ENCODE data around the gene ZBTB1.
"Not testable (repeated sequence)": the region's sequence is repeated elsewhere in the genome, so short reads cannot be mapped to it uniquely, and the experiment has no call there.

The ZBTB1 gene

DNA sequence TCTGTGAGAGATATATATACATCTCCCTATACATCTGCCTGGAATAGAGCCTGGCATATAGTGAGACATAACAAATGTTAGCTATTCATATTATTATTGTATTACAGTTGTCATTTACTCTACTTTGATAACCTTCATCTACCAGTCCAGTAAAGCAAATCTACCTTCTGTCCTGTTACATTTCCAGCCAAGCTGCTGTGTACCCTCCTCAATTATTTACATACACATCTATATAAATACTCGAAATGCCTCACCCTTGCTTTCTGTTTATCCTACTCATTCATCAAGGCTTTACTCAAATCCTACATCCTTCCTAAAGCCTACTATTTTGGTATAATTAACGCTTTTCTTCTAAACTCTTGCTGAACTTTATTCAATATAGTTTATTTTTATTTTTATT is 8.7 kb downstream of the ZBTB1 start:
- no peak overlapping the region for H2AFZ ChIP-seq (ENCODE audit: low read depth, low read length, severe bottlenecking)
- H3K4me2 ChIP-seq (ENCODE audit: low read depth, low read length, poor library complexity, severe bottlenecking), result no peak overlapping the region
- no peaks in the 10 kb centered on the region for H3K27me3 ChIP-seq (ENCODE audit: low read length)
- peaks cover 20% of the 10 kb centered on the region for H3K36me3 ChIP-seq (ENCODE audit: low read length)
- no peak overlapping the region for H3K9ac ChIP-seq (ENCODE audit: low read length)
- no peak overlapping the region for H3K27ac ChIP-seq (ENCODE audit: low read depth, low read length)
- no peak overlapping the region for H3K4me3 ChIP-seq (ENCODE audit: insufficient read depth, low read length, poor library complexity, severe bottlenecking)
- peaks cover 54% of the 10 kb centered on the region for H4K20me1 ChIP-seq (ENCODE audit: low read depth, low read length)
- TF ChIP-seq, protein P1, sequence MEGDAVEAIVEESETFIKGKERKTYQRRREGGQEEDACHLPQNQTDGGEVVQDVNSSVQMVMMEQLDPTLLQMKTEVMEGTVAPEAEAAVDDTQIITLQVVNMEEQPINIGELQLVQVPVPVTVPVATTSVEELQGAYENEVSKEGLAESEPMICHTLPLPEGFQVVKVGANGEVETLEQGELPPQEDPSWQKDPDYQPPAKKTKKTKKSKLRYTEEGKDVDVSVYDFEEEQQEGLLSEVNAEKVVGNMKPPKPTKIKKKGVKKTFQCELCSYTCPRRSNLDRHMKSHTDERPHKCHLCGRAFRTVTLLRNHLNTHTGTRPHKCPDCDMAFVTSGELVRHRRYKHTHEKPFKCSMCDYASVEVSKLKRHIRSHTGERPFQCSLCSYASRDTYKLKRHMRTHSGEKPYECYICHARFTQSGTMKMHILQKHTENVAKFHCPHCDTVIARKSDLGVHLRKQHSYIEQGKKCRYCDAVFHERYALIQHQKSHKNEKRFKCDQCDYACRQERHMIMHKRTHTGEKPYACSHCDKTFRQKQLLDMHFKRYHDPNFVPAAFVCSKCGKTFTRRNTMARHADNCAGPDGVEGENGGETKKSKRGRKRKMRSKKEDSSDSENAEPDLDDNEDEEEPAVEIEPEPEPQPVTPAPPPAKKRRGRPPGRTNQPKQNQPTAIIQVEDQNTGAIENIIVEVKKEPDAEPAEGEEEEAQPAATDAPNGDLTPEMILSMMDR (IDR thresholded peaks at IDR 0.05; ENCODE audit: insufficient read depth, low read length, poor library complexity, severe bottlenecking), result no peak
- no peak for TF ChIP-seq EZH2phosphoT487 (conservative IDR thresholded peaks at IDR 0.05; ENCODE audit: low read length)
- H3F3A ChIP-seq (ENCODE audit: insufficient read depth), result peaks cover 28% of the 10 kb centered on the region
- peaks cover 100% of the 10 kb centered on the region for H3K79me2 ChIP-seq (ENCODE audit: insufficient read depth, low read length)
- H3K9me3 ChIP-seq (ENCODE audit: insufficient read depth, low read length), result no peaks in the 10 kb centered on the region
- no peaks in the 10 kb centered on the region for H3K9me2 ChIP-seq (replicated peaks; ENCODE audit: insufficient read depth, low read length)

DNA sequence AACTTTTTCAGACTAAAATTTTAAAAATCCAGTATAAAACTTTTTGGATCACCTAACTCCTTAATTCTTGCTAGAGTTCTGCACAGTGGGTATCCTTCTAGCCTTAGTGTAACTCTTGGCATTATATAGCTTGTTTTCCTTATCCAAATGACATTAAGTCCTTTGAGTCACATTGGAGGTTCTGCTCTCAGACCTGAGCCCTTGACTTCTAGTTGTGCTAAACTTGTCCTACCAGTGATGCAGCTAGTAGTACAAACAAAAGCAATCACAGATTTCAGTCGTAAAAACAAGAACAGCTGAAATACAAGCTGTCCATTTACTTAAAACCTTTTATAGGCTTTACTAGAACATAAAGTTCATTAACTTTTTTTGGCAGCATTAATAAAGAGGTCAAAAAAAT is 10.5 kb downstream of the ZBTB1 start:
- Histone ChIP-seq H3K79me2 (ENCODE audit: insufficient read depth, low read length) (peaks cover 100% of the 10 kb centered on the region), H4K20me1 (ENCODE audit: low read depth, low read length) (peaks cover 56% of the 10 kb centered on the region)

DNA sequence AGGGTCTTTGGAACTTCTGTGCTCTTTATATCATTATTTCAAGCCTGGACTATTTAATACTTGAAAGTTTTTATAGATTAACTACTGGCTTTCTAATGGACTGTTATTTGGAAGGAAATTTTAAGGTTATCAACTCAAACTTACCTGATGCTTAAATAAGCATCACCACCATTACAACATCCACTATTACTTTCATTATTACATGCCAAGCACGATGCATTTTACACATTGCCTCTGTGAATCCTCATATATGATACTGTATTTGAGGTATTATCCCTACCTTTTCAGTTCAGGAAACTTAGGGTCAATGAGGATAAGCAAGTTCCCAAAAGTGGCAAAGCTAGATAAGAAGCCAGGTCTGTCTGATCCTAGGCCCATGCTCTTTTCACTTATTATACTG is 12.4 kb downstream of the ZBTB1 start:
- no peak overlapping the region for H2AFZ ChIP-seq (ENCODE audit: low read depth, low read length, severe bottlenecking)
- H3K9ac ChIP-seq (ENCODE audit: low read length), result no peak overlapping the region
- no peak overlapping the region for H3K27ac ChIP-seq (ENCODE audit: low read depth, low read length)
- peaks cover 57% of the 10 kb centered on the region for H4K20me1 ChIP-seq (ENCODE audit: low read depth, low read length)
- H3K36me3 ChIP-seq (ENCODE audit: low read length), result peaks cover 21% of the 10 kb centered on the region
- H3K9me2 ChIP-seq (replicated peaks; ENCODE audit: insufficient read depth, low read length), result no peaks in the 10 kb centered on the region
- peaks cover 100% of the 10 kb centered on the region for H3K79me2 ChIP-seq (ENCODE audit: insufficient read depth, low read length)
- no peak overlapping the region for H3K4me2 ChIP-seq (ENCODE audit: low read depth, low read length, poor library complexity, severe bottlenecking)
- H3F3A ChIP-seq (ENCODE audit: insufficient read depth), result peaks cover 11% of the 10 kb centered on the region; the same call in 1 of the 2 replicates
- no peaks in the 10 kb centered on the region for H3K27me3 ChIP-seq (ENCODE audit: low read length)
- H3K9me3 ChIP-seq (ENCODE audit: insufficient read depth, low read length), result no peaks in the 10 kb centered on the region
- TF ChIP-seq EZH2phosphoT487 (conservative IDR thresholded peaks at IDR 0.05; ENCODE audit: low read length), result no peak
- TF ChIP-seq, protein P1 (IDR thresholded peaks at IDR 0.05; ENCODE audit: insufficient read depth, low read length, poor library complexity, severe bottlenecking), result no peak
- H3K4me3 ChIP-seq (ENCODE audit: insufficient read depth, low read length, poor library complexity, severe bottlenecking), result no peak overlapping the region

More for the DNA sequence above, 10.5 kb downstream of the ZBTB1 start:
- H3K9me3 ChIP-seq (ENCODE audit: insufficient read depth, low read length), result no peaks in the 10 kb centered on the region
- TF ChIP-seq, protein P1 (IDR thresholded peaks at IDR 0.05; ENCODE audit: insufficient read depth, low read length, poor library complexity, severe bottlenecking), result no peak
- no peak for TF ChIP-seq EZH2phosphoT487 (conservative IDR thresholded peaks at IDR 0.05; ENCODE audit: low read length)
- H3K9ac ChIP-seq (ENCODE audit: low read length), result no peak overlapping the region
- H3K4me3 ChIP-seq (ENCODE audit: insufficient read depth, low read length, poor library complexity, severe bottlenecking), result no peak overlapping the region
- H3K27me3 ChIP-seq (ENCODE audit: low read length), result no peaks in the 10 kb centered on the region
- H3F3A ChIP-seq (ENCODE audit: insufficient read depth), result peaks cover 17% of the 10 kb centered on the region
- no peaks in the 10 kb centered on the region for H3K9me2 ChIP-seq (replicated peaks; ENCODE audit: insufficient read depth, low read length)
- H3K4me2 ChIP-seq (ENCODE audit: low read depth, low read length, poor library complexity, severe bottlenecking), result no peak overlapping the region
- no peak overlapping the region for H3K27ac ChIP-seq (ENCODE audit: low read depth, low read length)
- H2AFZ ChIP-seq (ENCODE audit: low read depth, low read length, severe bottlenecking), result no peak overlapping the region
- H3K36me3 ChIP-seq (ENCODE audit: low read length), result peaks cover 20% of the 10 kb centered on the region

DNA sequence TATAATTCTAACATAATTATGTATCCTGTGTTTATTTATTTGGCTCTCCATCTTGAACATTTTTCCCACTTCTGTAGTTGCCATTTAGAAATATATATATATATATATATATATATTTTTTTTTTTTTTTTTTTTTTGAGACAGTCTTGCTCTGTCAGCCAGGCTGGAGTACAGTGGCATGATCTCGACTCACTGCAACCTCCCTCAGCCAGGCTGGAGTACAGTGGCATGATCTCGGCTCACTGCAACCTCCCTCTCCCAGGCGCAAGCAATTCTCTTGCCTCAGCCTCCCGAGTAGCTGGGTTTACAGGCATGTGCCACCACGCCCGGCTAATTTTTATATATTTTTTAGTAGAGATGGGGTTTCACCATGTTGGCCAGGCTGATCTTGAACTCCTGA is 13.1 kb downstream of the ZBTB1 start:
- Histone ChIP-seq H3K79me2 (ENCODE audit: insufficient read depth, low read length) (peaks cover 100% of the 10 kb centered on the region), H3F3A (ENCODE audit: insufficient read depth) (peaks cover 11% of the 10 kb centered on the region; the same call in 1 of the 2 replicates), H4K20me1 (ENCODE audit: low read depth, low read length) (peaks cover 55% of the 10 kb centered on the region), H3K36me3 (ENCODE audit: low read length) (peaks cover 24% of the 10 kb centered on the region)
- H3K9ac ChIP-seq (ENCODE audit: low read length); H3K4me3 ChIP-seq (ENCODE audit: insufficient read depth, low read length, poor library complexity, severe bottlenecking); H3K27ac ChIP-seq (ENCODE audit: low read depth, low read length); H3K9me2 ChIP-seq (replicated peaks; ENCODE audit: insufficient read depth, low read length); H3K4me2 ChIP-seq (ENCODE audit: low read depth, low read length, poor library complexity, severe bottlenecking); H3K27me3 ChIP-seq (ENCODE audit: low read length); H2AFZ ChIP-seq (ENCODE audit: low read depth, low read length, severe bottlenecking); H3K9me3 ChIP-seq (ENCODE audit: insufficient read depth, low read length): not testable (repeated sequence)
